HepG2 (cell line): ENCODE measurements around the gene DEFB127. TPM values are rescaled to one million over a fixed set of nuclear protein-coding genes. Genes with fewer than 3 reads are reported as not detected.

Experiments used
- AGO1 ChIP-seq: fragments of 200-400 bp; formaldehyde crosslinking; IDR thresholded peaks from 2 replicates; pipeline ENCODE4 v1.6.1; 2017; ENCODE audit warnings: mild to moderate bottlenecking, low read depth, low read length, moderate library complexity; ENCODE audit not compliant: poor library complexity, severe bottlenecking
- FIP1L1 ChIP-seq: fragments of 200-400 bp; formaldehyde crosslinking; IDR thresholded peaks from 2 replicates; pipeline ENCODE4 v1.6.1; 2018; ENCODE audit warnings: low read depth, mild to moderate bottlenecking, low read length, moderate library complexity, borderline replicate concordance; ENCODE audit not compliant: insufficient read depth
- FOSL2 ChIP-seq: sonication (generic); formaldehyde crosslinking; IDR thresholded peaks from 2 replicates; pipeline ENCODE4 v1.4.0; 2020; ENCODE audit warnings: missing genetic modification reagents
- HMG20A ChIP-seq: IDR thresholded peaks from 2 replicates; pipeline ENCODE4 v1.6.1; 2016; ENCODE audit warnings: borderline replicate concordance
- HNF1A ChIP-seq, 2 experiments: sonication (generic) in 1 of 2; formaldehyde crosslinking in 1 of 2; IDR thresholded peaks; 2 replicates each; pipeline versions ENCODE4 v1.4.0 to v1.6.1; 2016 to 2020; ENCODE audit warnings: borderline replicate concordance in 1 of 2, low read depth in 1 of 2, mild to moderate bottlenecking in 1 of 2, missing genetic modification reagents in 1 of 2
- MBNL3 ChIP-seq: fragments of 250-450 bp; sonication (Bioruptor Pico); conservative IDR thresholded peaks from 2 replicates; pipeline ENCODE4 v1.8.0; 2022; ENCODE audit warnings: mild to moderate bottlenecking, inconsistent platforms
- RBFOX2 ChIP-seq: fragments of 200-400 bp; formaldehyde crosslinking; IDR thresholded peaks from 2 replicates; pipeline ENCODE4 v1.6.1; 2017; ENCODE audit warnings: low read depth, mild to moderate bottlenecking, low read length
- RFX1 ChIP-seq: fragments of 450-650 bp; IDR thresholded peaks from 2 replicates; pipeline ENCODE4 v1.6.1; 2017
- SALL1 ChIP-seq: sonication (generic); formaldehyde crosslinking; IDR thresholded peaks from 2 replicates; pipeline ENCODE4 v1.8.0; 2022; ENCODE audit warnings: mild to moderate bottlenecking, missing genetic modification reagents
- SKI ChIP-seq: fragments of 450-650 bp; IDR thresholded peaks from one replicate; pipeline ENCODE4 v1.6.1; 2018; ENCODE audit warnings: mild to moderate bottlenecking; ENCODE audit not compliant: partially characterized antibody
- STAG1 ChIP-seq: sonication (generic); formaldehyde crosslinking; IDR thresholded peaks from 2 replicates; pipeline ENCODE4 v1.4.0; 2020; ENCODE audit warnings: missing genetic modification reagents
- TRAFD1 ChIP-seq: sonication (generic); formaldehyde crosslinking; IDR thresholded peaks from 2 replicates; pipeline ENCODE4 v1.5.1; 2020; ENCODE audit warnings: missing genetic modification reagents, mild to moderate bottlenecking, borderline replicate concordance
- ZHX1 ChIP-seq: sonication (generic); formaldehyde crosslinking; IDR thresholded peaks from 2 replicates; pipeline ENCODE4 v1.8.1; 2022; ENCODE audit warnings: low read depth, mild to moderate bottlenecking, missing genetic modification reagents
- ZMYM3 ChIP-seq: sonication (generic); formaldehyde crosslinking; IDR thresholded peaks from 2 replicates; pipeline ENCODE4 v1.5.1; 2020; ENCODE audit warnings: mild to moderate bottlenecking, missing genetic modification reagents
- ZNF138 ChIP-seq: sonication (generic); formaldehyde crosslinking; IDR thresholded peaks from 2 replicates; pipeline ENCODE4 v1.5.0; 2020; ENCODE audit warnings: mild to moderate bottlenecking, low read depth, missing genetic modification reagents
- ZNF256 ChIP-seq: sonication (generic); formaldehyde crosslinking; conservative IDR thresholded peaks from 2 replicates; pipeline ENCODE4 v1.4.0; 2020; ENCODE audit warnings: missing genetic modification reagents
- ZNF326 ChIP-seq: sonication (generic); formaldehyde crosslinking; IDR thresholded peaks from 2 replicates; pipeline ENCODE4 v1.4.0; 2020; ENCODE audit warnings: missing genetic modification reagents, borderline replicate concordance
- ZNF33A ChIP-seq: sonication (generic); formaldehyde crosslinking; IDR thresholded peaks from 2 replicates; pipeline ENCODE4 v1.5.1; 2020; ENCODE audit warnings: missing genetic modification reagents, mild to moderate bottlenecking, moderate library complexity, borderline replicate concordance
- ZNF354B ChIP-seq: sonication (generic); formaldehyde crosslinking; IDR thresholded peaks from 2 replicates; pipeline ENCODE4 v1.8.0; 2022; ENCODE audit warnings: mild to moderate bottlenecking, missing genetic modification reagents
- ZNF761 ChIP-seq: sonication (generic); formaldehyde crosslinking; conservative IDR thresholded peaks from 2 replicates; pipeline ENCODE4 v1.4.0; 2020; ENCODE audit warnings: mild to moderate bottlenecking, missing genetic modification reagents
- ZSCAN30 ChIP-seq: sonication (generic); formaldehyde crosslinking; IDR thresholded peaks from 2 replicates; pipeline ENCODE4 v1.5.0; 2020; ENCODE audit warnings: mild to moderate bottlenecking, missing genetic modification reagents
- polyA plus RNA-seq, 8 experiments: library from polyadenylated mRNA; depleted of rRNA in 3 of 8; stranded (reverse) in 7 of 8; unstranded in 1 of 8; fragments of >200 nt; fragmentation: Illumina TruSeq in 4 of 8; extraction: Trizol in 4 of 8; gene quantifications; 2 replicates each; pipeline versions ENCODE4 v1.2.1 to v1.2.3, GENCODE V29; 2011 to 2016; ENCODE audit warnings: low read depth in 4 of 8, missing spikeins in 1 of 8, mixed read lengths in 1 of 8; ENCODE audit not compliant: insufficient read depth in 1 of 8
- total RNA-seq, 5 experiments: library from RNA; depleted of rRNA; stranded (reverse); fragments of >200 nt; fragmentation: Illumina TruSeq; extraction: Trizol; gene quantifications; 2 replicates each; pipeline ENCODE4 v1.2.3, GENCODE V29; 2016; ENCODE audit warnings: low read depth in 1 of 5

Gene DEFB127
- total and polyA plus RNA-seq, 2 of the 13 experiments (the other 11 are each of a cell fraction or from before 2014, with no cell fraction given): not detected

- TF ChIP-seq RBFOX2: no peak
- TF ChIP-seq ZNF138 (CRISPR knock-in tag): no peak
- no peak for TF ChIP-seq RFX1
- no peak for TF ChIP-seq AGO1
- peak; percentile 46 for TF ChIP-seq SALL1 (CRISPR knock-in tag)
- 0 out of 2 replicates have a peak, but pooled peaks have one; percentile 49 for TF ChIP-seq ZNF761 (CRISPR knock-in tag)
- TF ChIP-seq STAG1 (CRISPR knock-in tag): peak; percentile 51
- no peak for TF ChIP-seq ZNF33A
- TF ChIP-seq ZSCAN30: no peak
- no peak for TF ChIP-seq FIP1L1
- TF ChIP-seq ZHX1: peak; percentile 43; the same call in 1 of the 2 replicates
- no peak for TF ChIP-seq HNF1A (IDR thresholded peaks at IDR 0.05; ENCODE audit: low read depth)
- TF ChIP-seq HNF1A (CRISPR knock-in tag; IDR thresholded peaks at IDR 0.05; ENCODE audit: borderline replicate concordance): no peak
- TF ChIP-seq TRAFD1 (CRISPR knock-in tag): no peak
- no peak for TF ChIP-seq ZNF354B (CRISPR knock-in tag)
- no peak for TF ChIP-seq FOSL2 (CRISPR knock-in tag)
- TF ChIP-seq HMG20A: no peak
- 0 out of 2 replicates have a peak, but pooled peaks have one; percentile 29 for TF ChIP-seq ZMYM3
- 0 out of 2 replicates have a peak, but pooled peaks have one; percentile 54 for TF ChIP-seq ZNF256 (CRISPR knock-in tag)
- TF ChIP-seq MBNL3 (CRISPR knock-in tag): no peak
- TF ChIP-seq ZNF326 (CRISPR knock-in tag): no peak
- TF ChIP-seq SKI: no peak
Measured at GRCh38 chr20:137668-138490, 19.4 kb upstream of the DEFB127 start (continued).
